Measurements from ENCODE around the gene PCDHGA6. TPM values are rescaled to one million over a fixed set of nuclear protein-coding genes. Genes with fewer than 3 reads are reported as not detected.

Gene PCDHGA6
- total RNA-seq, 1 donor, result 6.0 TPM

DNA sequence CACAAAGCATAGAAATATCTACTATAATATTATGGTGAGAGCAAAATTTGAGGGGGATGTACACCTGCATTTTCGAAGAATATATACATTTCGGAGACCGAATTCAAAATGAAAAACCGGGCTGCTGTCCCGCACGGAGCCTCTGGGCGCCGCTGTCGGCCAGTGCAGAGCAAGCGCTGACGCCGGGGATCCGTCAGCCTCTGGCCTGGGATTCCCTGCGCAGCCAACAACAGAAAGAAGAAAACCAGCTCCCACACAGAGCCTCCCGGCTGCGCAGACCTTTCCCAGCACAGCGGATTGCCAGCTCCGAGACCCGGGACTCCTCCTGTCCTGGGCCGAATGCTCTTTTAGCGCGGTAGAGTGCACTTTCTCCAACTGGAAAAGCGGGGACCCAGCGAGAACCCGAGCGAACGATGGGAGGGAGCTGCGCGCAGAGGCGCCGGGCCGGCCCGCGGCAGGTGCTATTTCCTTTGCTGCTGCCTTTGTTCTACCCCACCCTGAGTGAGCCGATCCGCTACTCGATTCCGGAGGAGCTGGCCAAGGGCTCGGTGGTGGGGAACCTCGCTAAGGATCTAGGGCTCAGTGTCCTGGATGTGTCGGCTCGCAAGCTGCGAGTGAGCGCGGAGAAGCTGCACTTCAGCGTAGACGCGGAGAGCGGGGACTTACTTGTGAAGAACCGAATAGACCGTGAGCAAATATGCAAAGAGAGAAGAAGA, 34.3 kb downstream of the PCDHGA6 start, which contains the start of gene PCDHGB6:
Gene PCDHGB6, plus strand, starts transcription at position 232 of the 716 bp plus-strand sequence. Its CDS starts 182 bp downstream, at position 414.

DNA sequence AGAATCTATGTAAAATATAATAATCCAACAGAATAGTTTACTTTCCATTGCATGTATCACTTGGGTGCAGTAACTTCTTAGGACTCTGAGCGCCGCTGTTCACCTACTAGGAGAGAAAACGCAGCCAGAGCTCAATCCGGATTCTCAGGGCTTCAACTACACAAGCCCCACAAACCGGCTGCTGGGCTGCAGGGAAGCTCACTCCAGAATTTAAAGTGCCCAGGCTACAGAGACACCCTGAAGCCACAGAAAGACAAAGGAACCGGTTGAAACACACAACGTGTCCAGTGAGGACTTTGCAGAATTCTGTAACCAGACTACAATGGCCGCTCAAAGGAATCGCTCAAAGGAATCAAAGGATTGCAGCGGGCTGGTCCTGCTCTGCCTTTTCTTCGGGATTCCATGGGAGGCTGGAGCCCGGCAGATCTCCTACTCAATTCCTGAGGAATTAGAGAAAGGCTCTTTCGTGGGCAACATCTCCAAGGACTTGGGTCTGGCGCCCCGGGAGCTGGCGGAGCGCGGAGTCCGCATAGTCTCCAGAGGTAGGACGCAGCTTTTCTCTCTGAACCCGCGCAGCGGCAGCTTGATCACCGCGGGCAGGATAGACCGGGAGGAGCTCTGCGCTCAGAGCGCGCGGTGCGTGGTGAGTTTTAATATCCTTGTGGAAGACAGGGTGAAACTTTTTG, 39.3 kb downstream of the PCDHGA6 start, which contains the start of gene PCDHGA10:
Gene PCDHGA10, plus strand, starts transcription at position 134 of the 686 bp plus-strand sequence. Its CDS starts 189 bp downstream, at position 323.

DNA sequence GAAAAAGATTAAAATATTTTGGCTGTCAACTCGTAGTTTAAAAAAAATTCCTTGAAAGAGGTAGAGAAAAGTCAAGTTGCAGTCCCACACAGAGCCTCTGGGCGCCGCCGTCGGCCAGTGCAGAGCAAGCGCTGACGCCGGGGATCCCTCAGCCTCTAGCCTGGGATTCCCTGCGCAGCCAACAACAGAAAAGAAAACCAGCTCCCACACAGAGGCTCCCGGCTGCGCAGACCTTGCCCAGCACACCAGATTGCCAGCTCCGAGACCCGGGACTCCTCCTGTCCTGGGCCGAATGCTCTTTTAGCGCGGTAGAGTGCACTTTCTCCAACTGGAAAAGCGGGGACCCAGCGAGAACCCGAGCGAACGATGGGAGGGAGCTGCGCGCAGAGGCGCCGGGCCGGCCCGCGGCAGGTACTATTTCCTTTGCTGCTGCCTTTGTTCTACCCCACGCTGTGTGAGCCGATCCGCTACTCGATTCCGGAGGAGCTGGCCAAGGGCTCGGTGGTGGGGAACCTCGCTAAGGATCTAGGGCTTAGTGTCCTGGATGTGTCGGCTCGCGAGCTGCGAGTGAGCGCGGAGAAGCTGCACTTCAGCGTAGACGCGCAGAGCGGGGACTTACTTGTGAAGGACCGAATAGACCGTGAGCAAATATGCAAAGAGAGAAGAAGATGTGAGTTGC, 43.9 kb downstream of the PCDHGA6 start, which contains the start of gene PCDHGB7:
Gene PCDHGB7, plus strand, starts transcription at position 184 of the 679 bp plus-strand sequence. Its CDS starts 183 bp downstream, at position 367.

DNA sequence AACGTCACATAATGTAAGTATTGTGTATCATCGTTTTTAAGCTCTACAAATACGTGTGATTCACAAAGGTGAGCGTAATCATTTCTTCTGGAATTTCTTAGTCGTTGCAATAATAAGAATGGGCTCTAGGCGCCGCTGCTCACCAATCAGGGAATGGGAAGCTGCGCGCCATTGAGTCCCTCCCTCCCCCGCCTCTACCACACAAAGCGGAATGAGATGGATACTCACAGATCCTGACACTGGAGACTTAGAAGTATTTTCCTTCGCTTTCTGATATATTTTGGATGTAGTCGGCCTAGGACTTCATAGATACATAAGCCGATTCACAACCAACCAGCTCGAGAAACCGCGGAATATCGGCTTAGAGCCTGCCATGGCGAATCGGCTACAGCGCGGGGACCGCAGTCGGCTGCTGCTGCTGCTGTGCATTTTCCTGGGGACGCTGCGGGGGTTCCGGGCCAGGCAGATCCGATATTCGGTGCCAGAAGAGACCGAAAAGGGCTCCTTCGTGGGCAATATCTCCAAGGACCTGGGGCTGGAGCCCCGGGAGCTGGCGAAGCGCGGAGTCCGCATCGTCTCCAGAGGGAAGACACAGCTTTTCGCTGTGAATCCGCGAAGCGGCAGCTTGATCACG, 47.3 kb downstream of the PCDHGA6 start, which contains the start of gene PCDHGA11:
Gene PCDHGA11, plus strand, starts transcription at position 197 of the 634 bp plus-strand sequence. Its CDS starts 177 bp downstream, at position 374.

Other genes starting within 250 kb of the PCDHGA6 start
- gene PCDHB5, start 238.7 kb upstream of the PCDHGA6 start, total RNA-seq, result 0.98 and 1.3 TPM in 2 replicates
- under 0.01 and 0.19 TPM in 2 replicates for gene PCDHB6, start 223.8 kb upstream of the PCDHGA6 start, total RNA-seq
- 0.57 and 0.98 TPM in 2 replicates for gene PCDHB7, start 201.2 kb upstream of the PCDHGA6 start, total RNA-seq
- 0.29 and 1.3 TPM in 2 replicates for gene PCDHB8, start 196.1 kb upstream of the PCDHGA6 start, total RNA-seq
- gene PCDHB16, start 191.5 kb upstream of the PCDHGA6 start, total RNA-seq, result 0.65 and 0.86 TPM in 2 replicates
- 0.38 and 0.65 TPM in 2 replicates for gene PCDHB9, start 186.7 kb upstream of the PCDHGA6 start, total RNA-seq
- 1.1 and 1.3 TPM in 2 replicates for gene PCDHB10, start 181.5 kb upstream of the PCDHGA6 start, total RNA-seq
- gene PCDHB11, start 174.3 kb upstream of the PCDHGA6 start, total RNA-seq, result 0.57 and 0.65 TPM in 2 replicates
- gene PCDHB12, start 165.2 kb upstream of the PCDHGA6 start, total RNA-seq, result 0.76 and 0.98 TPM in 2 replicates
- gene PCDHB13, start 160.0 kb upstream of the PCDHGA6 start, total RNA-seq, result 1.3 and 2.6 TPM in 2 replicates
- 0.98 and 1.2 TPM in 2 replicates for gene PCDHB14, start 150.5 kb upstream of the PCDHGA6 start, total RNA-seq
- gene PCDHB15, start 128.5 kb upstream of the PCDHGA6 start, total RNA-seq, result 0.98 and 1.1 TPM in 2 replicates
- gene SLC25A2, start 69.8 kb upstream of the PCDHGA6 start, total RNA-seq, result 0.48 TPM in 1 of 2 replicates, not detected in the other
- 46.4 and 51.5 TPM in 2 replicates for gene TAF7, start 53.1 kb upstream of the PCDHGA6 start, total RNA-seq
- 0.65 and 0.67 TPM in 2 replicates for gene PCDHGA1, start 43.4 kb upstream of the PCDHGA6 start, total RNA-seq
- gene PCDHGA2, start 35.1 kb upstream of the PCDHGA6 start, total RNA-seq, result 1.6 and 2.9 TPM in 2 replicates
- gene PCDHGA3, start 30.1 kb upstream of the PCDHGA6 start, total RNA-seq, result 0.86 and 1.3 TPM in 2 replicates
- gene PCDHGB1, start 23.8 kb upstream of the PCDHGA6 start, total RNA-seq, result 0.96 and 2.3 TPM in 2 replicates
- 6.3 and 9.1 TPM in 2 replicates for gene PCDHGA4, start 18.9 kb upstream of the PCDHGA6 start, total RNA-seq
- 3.2 and 4.6 TPM in 2 replicates for gene PCDHGB2, start 13.9 kb upstream of the PCDHGA6 start, total RNA-seq
- gene PCDHGA5, start 9.7 kb upstream of the PCDHGA6 start, total RNA-seq, result 1.5 and 1.6 TPM in 2 replicates
- gene PCDHGB3, start 3.6 kb upstream of the PCDHGA6 start, total RNA-seq, result 6.5 and 8.8 TPM in 2 replicates
- gene PCDHGA7, start 8.9 kb downstream of the PCDHGA6 start, total RNA-seq, result 3.0 and 4.6 TPM in 2 replicates
- gene PCDHGB4, start 13.8 kb downstream of the PCDHGA6 start, total RNA-seq, result 15.0 and 15.2 TPM in 2 replicates
- 2.0 and 2.9 TPM in 2 replicates for gene PCDHGA8, start 18.7 kb downstream of the PCDHGA6 start, total RNA-seq
- 22.4 and 26.1 TPM in 2 replicates for gene PCDHGB5, start 24.1 kb downstream of the PCDHGA6 start, total RNA-seq
- 5.6 and 6.1 TPM in 2 replicates for gene PCDHGA9, start 28.9 kb downstream of the PCDHGA6 start, total RNA-seq
- gene PCDHGB6, start 34.1 kb downstream of the PCDHGA6 start, total RNA-seq, result 4.3 and 6.2 TPM in 2 replicates
- 8.8 and 9.6 TPM in 2 replicates for gene PCDHGA10, start 39.1 kb downstream of the PCDHGA6 start, total RNA-seq
- 10.9 and 15.7 TPM in 2 replicates for gene PCDHGB7, start 43.8 kb downstream of the PCDHGA6 start, total RNA-seq
- 11.4 and 12.4 TPM in 2 replicates for gene PCDHGA11, start 47.2 kb downstream of the PCDHGA6 start, total RNA-seq
- gene PCDHGA12, start 56.6 kb downstream of the PCDHGA6 start, total RNA-seq, result 6.9 and 12.0 TPM in 2 replicates
- gene PCDHGC3, start 102.1 kb downstream of the PCDHGA6 start, total RNA-seq, result 17.0 and 20.5 TPM in 2 replicates
- 2.2 and 2.3 TPM in 2 replicates for gene PCDHGC4, start 111.1 kb downstream of the PCDHGA6 start, total RNA-seq
- gene PCDHGC5, start 115.2 kb downstream of the PCDHGA6 start, total RNA-seq, result 1.3 and 1.4 TPM in 2 replicates
- gene DIAPH1, start 245.1 kb downstream of the PCDHGA6 start, total RNA-seq, result 35.6 and 40.9 TPM in 2 replicates

Measured in vein endothelial cell (primary cell).